Fibroblast of the aortic adventitia (primary cell): ENCODE data around the gene CD52. TPM values are rescaled to one million over a fixed set of nuclear protein-coding genes. Genes with fewer than 3 reads are reported as not detected.

ENCODE experiments used
- DNase-seq: peaks from one replicate; pipeline ENCODE4 v3.0.0-alpha.2; 2010; ENCODE audit warnings: low read depth
- H3K4me3 ChIP-seq: 2 replicates; pipeline ENCODE4 v1.5.1; 2011; ENCODE audit warnings: low read depth, mild to moderate bottlenecking, control low read depth, low read length, moderate library complexity
- CTCF ChIP-seq: IDR thresholded peaks from 2 replicates; pipeline ENCODE4 v1.5.1; 2011; ENCODE audit warnings: mild to moderate bottlenecking, low read length, control low read depth, inconsistent platforms; ENCODE audit not compliant: insufficient read depth
- total RNA-seq: library from RNA; depleted of rRNA; stranded (reverse); fragments of >200 nt; gene quantifications from 2 replicates; pipeline ENCODE4 v1.2.3, GENCODE V29; 2012; ENCODE audit warnings: low replicate concordance

CD52 gene
- total RNA-seq, 1 donor, result not detected

GRCh38 chr1:26359981-26360806 is 42.4 kb downstream of the CD52 start:
- H3K4me3 ChIP-seq, result peak overlapping the region; percentile 22
- no peak for DNase-seq
- TF ChIP-seq CTCF, result no peak

- DNase-seq, result no peak
- no peak overlapping the region for H3K4me3 ChIP-seq
- no peak for TF ChIP-seq CTCF
Measured at GRCh38 chr1:26360807-26361604, 43.2 kb downstream of the CD52 start.

- no peak for TF ChIP-seq CTCF
- no peak overlapping the region for H3K4me3 ChIP-seq
- DNase-seq, result no peak
Measured at GRCh38 chr1:26361605-26362122, 43.9 kb downstream of the CD52 start.

GRCh38 chr1:26362331-26362730 is 44.6 kb downstream of the CD52 start:
- no peak for TF ChIP-seq CTCF
- no peak for DNase-seq
- no peak overlapping the region for H3K4me3 ChIP-seq

GRCh38 chr1:26363549-26364448 is 46.0 kb downstream of the CD52 start:
- TF ChIP-seq CTCF, result peak; percentile 98
- peak; percentile 69 for DNase-seq
- no peak overlapping the region for H3K4me3 ChIP-seq

GRCh38 chr1:26364956-26365355 is 47.2 kb downstream of the CD52 start:
- H3K4me3 ChIP-seq, result no peak overlapping the region
- no peak for DNase-seq
- no peak for TF ChIP-seq CTCF
